RWPE2 (cell line): ENCODE results near the gene PPP1R7.
"Not testable (repeated sequence)": the region's sequence is repeated elsewhere in the genome, so short reads cannot be mapped to it uniquely, and the experiment has no call there.

ENCODE experiments used
- ATAC-seq: fragments of 200-7000 bp; cut with Tn5 transposase; 3 replicates; pipeline ENCODE4 v1.9.1; 2021; ENCODE audit warnings: low read depth
- DNase-seq: peaks from one replicate; pipeline ENCODE4 v3.0.0-alpha.2; 2020; ENCODE audit warnings: low spot score
- H3K27ac ChIP-seq: fragments of 450-650 bp; 2 replicates; pipeline ENCODE4 v1.5.1; 2017; ENCODE audit warnings: mild to moderate bottlenecking; ENCODE audit not compliant: poor library complexity, severe bottlenecking
- H3K27me3 ChIP-seq: fragments of 250-450 bp; sonication (Bioruptor Pico); 2 replicates; pipeline ENCODE4 v1.5.1; 2021; ENCODE audit warnings: mild to moderate bottlenecking, moderate library complexity; ENCODE audit not compliant: insufficient read depth, poor library complexity, severe bottlenecking
- H3K36me3 ChIP-seq: fragments of 250-450 bp; sonication (Bioruptor Pico); 2 replicates; pipeline ENCODE4 v1.5.1; 2020; ENCODE audit warnings: low read depth, mild to moderate bottlenecking, moderate library complexity
- H3K4me1 ChIP-seq: fragments of 250-450 bp; sonication (Bioruptor Pico); 2 replicates; pipeline ENCODE4 v1.5.1; 2021; ENCODE audit warnings: mild to moderate bottlenecking, moderate library complexity; ENCODE audit not compliant: insufficient read depth, poor library complexity, severe bottlenecking
- H3K4me3 ChIP-seq: fragments of 250-450 bp; sonication (Bioruptor Pico); 2 replicates; pipeline ENCODE4 v1.5.1; 2021; ENCODE audit warnings: mild to moderate bottlenecking, moderate library complexity; ENCODE audit not compliant: severe bottlenecking
- H3K9me3 ChIP-seq: fragments of 250-450 bp; sonication (Bioruptor Pico); 2 replicates; pipeline ENCODE4 v1.5.1; 2021; ENCODE audit warnings: mild to moderate bottlenecking, moderate library complexity; ENCODE audit not compliant: severe bottlenecking
- CTCF ChIP-seq: fragments of 450-650 bp; IDR thresholded peaks from one replicate; pipeline ENCODE4 v1.5.1; 2017; ENCODE audit warnings: mild to moderate bottlenecking, moderate library complexity; ENCODE audit not compliant: poor library complexity, severe bottlenecking

The PPP1R7 gene

GRCh38 chr2:241190291-241190981, 40.2 kb downstream of the PPP1R7 start:
- no peak for TF ChIP-seq CTCF
- no peak for ATAC-seq

GRCh38 chr2:241191081-241191480, 40.8 kb downstream of the PPP1R7 start:
- no peak overlapping the region for H3K4me3 ChIP-seq
- H3K27ac ChIP-seq, result no peak overlapping the region
- H3K4me1 ChIP-seq, result no peaks in the 10 kb centered on the region
- H3K27me3 ChIP-seq, result no peaks in the 10 kb centered on the region
- DNase-seq, result peak; percentile 44
- H3K36me3 ChIP-seq, result no peaks in the 10 kb centered on the region
- no peaks in the 10 kb centered on the region for H3K9me3 ChIP-seq
- no peak for ATAC-seq
- no peak for TF ChIP-seq CTCF

More at GRCh38 chr2:241190291-241190981, 40.2 kb downstream of the PPP1R7 start:
- Histone ChIP-seq H3K9me3 (no peaks in the 10 kb centered on the region), H3K4me3 (no peak overlapping the region), H3K27me3 (no peaks in the 10 kb centered on the region), H3K36me3 (no peaks in the 10 kb centered on the region), H3K27ac (no peak overlapping the region), H3K4me1 (no peaks in the 10 kb centered on the region)
- DNase-seq, result peak; percentile 51

- no peak for TF ChIP-seq CTCF
- Histone ChIP-seq H3K4me3 (no peak overlapping the region), H3K9me3 (no peaks in the 10 kb centered on the region), H3K27me3 (no peaks in the 10 kb centered on the region), H3K27ac (no peak overlapping the region), H3K36me3 (no peaks in the 10 kb centered on the region), H3K4me1 (no peaks in the 10 kb centered on the region)
- DNase-seq (no peak), ATAC-seq (no peak)
These were observed 43.0 kb downstream of the PPP1R7 start for GRCh38 chr2:241193271-241193670.

GRCh38 chr2:241194811-241195210, 44.5 kb downstream of the PPP1R7 start:
- Histone ChIP-seq H3K36me3 (no peaks in the 10 kb centered on the region), H3K4me1 (no peaks in the 10 kb centered on the region), H3K27me3 (no peaks in the 10 kb centered on the region), H3K27ac (no peak overlapping the region), H3K9me3 (no peaks in the 10 kb centered on the region), H3K4me3 (no peak overlapping the region)
- no peak for ATAC-seq
- no peak for TF ChIP-seq CTCF
- DNase-seq, result no peak

- Histone ChIP-seq H3K9me3 (no peaks in the 10 kb centered on the region), H3K27me3 (no peaks in the 10 kb centered on the region), H3K27ac (no peak overlapping the region), H3K36me3 (no peaks in the 10 kb centered on the region), H3K4me3 (no peak overlapping the region), H3K4me1 (no peaks in the 10 kb centered on the region)
- TF ChIP-seq CTCF, result no peak
- DNase-seq, result no peak
- ATAC-seq, result no peak
These were observed 45.4 kb downstream of the PPP1R7 start for GRCh38 chr2:241195506-241196130.

GRCh38 chr2:241197246-241197645, 47.0 kb downstream of the PPP1R7 start:
- H3K27me3 ChIP-seq, DNase-seq, ATAC-seq, H3K9me3 ChIP-seq, H3K27ac ChIP-seq, H3K4me3 ChIP-seq, H3K4me1 ChIP-seq, H3K36me3 ChIP-seq: not testable (repeated sequence)
